ENCODE results near the gene MTARC2. TPM values are rescaled to one million over a fixed set of nuclear protein-coding genes. Genes with fewer than 3 reads are reported as not detected.
A peak's percentile ranks its signal among the peaks of the same experiment; 100 is the strongest.

The MTARC2 gene
- total and polyA plus RNA-seq, 7 donors, result 4.1 to 12.4 (median 8.8) TPM

GRCh38 chr1:220818421-220819173, 70.5 kb downstream of the MTARC2 start:
- Histone ChIP-seq H3K27ac (peak overlapping the region; percentile 15), H3K4me3 (no peak overlapping the region), H3K9me3 (no peaks in the 10 kb centered on the region), H3K36me3 (ENCODE audit: insufficient read depth in 1 of 2, low read depth in 1 of 2) (peaks cover 0 to 14% of the 10 kb centered on the region in 2 donors), H3K4me1 (no peaks in the 10 kb centered on the region), H3K27me3 (ENCODE audit: insufficient read depth in 3 of 3, low read length in 2 of 3) (no peaks in the 10 kb centered on the region)
- WGBS, 3 donors, result 29 to 52% (median 45%) methylated on average over 14 of the region's 14 CpGs
- TF ChIP-seq CTCF (IDR thresholded peaks at IDR 0.05), result no peak
- ATAC-seq, result peak; percentile 44 to 83 (median 72)
- intact Hi-C loops (cut with DNase I), result no loop called here
- peak in 1 of 2 donors; percentile 40 for DNase-seq

- ATAC-seq, result peak in 2 of 4 donors; percentile 61 to 75
- 33 to 48% (median 35%) methylated on average over 1 of the region's 1 CpG for WGBS, 3 donors
- Histone ChIP-seq H3K9me3 (no peaks in the 10 kb centered on the region), H3K4me3 (no peak overlapping the region), H3K27ac (no peak overlapping the region), H3K27me3 (ENCODE audit: insufficient read depth in 3 of 3, low read length in 2 of 3) (no peaks in the 10 kb centered on the region), H3K4me1 (no peaks in the 10 kb centered on the region), H3K36me3 (ENCODE audit: insufficient read depth in 1 of 2, low read depth in 1 of 2) (peaks cover 0 to 14% of the 10 kb centered on the region in 2 donors)
- no peak for TF ChIP-seq CTCF (IDR thresholded peaks at IDR 0.05)
- DNase-seq, result peak in 1 of 2 donors; percentile 30
- intact Hi-C loops (cut with DNase I), result no loop called here
Measured at GRCh38 chr1:220819467-220820026, 71.4 kb downstream of the MTARC2 start.

GRCh38 chr1:220824031-220824989, 76.2 kb downstream of the MTARC2 start:
- H3K9me3 ChIP-seq, result no peaks in the 10 kb centered on the region
- no peaks in the 10 kb centered on the region for H3K36me3 ChIP-seq (ENCODE audit: insufficient read depth in 1 of 2, low read depth in 1 of 2)
- ATAC-seq, result no peak
- 85 to 87% (median 86%) methylated on average over 9 of the region's 9 CpGs for WGBS, 3 donors
- intact Hi-C loops (cut with DNase I), result no loop called here
- DNase-seq, result no peak
- no peak for TF ChIP-seq CTCF (IDR thresholded peaks at IDR 0.05)
- H3K4me3 ChIP-seq, result no peak overlapping the region
- no peaks in the 10 kb centered on the region for H3K27me3 ChIP-seq (ENCODE audit: insufficient read depth in 3 of 3, low read length in 2 of 3)
- no peaks in the 10 kb centered on the region for H3K4me1 ChIP-seq
- no peak overlapping the region for H3K27ac ChIP-seq

- Histone ChIP-seq H3K27me3 (ENCODE audit: insufficient read depth in 3 of 3, low read length in 2 of 3) (no peaks in the 10 kb centered on the region), H3K9me3 (no peaks in the 10 kb centered on the region), H3K36me3 (ENCODE audit: insufficient read depth in 1 of 2, low read depth in 1 of 2) (no peaks in the 10 kb centered on the region), H3K27ac (no peak overlapping the region), H3K4me3 (no peak overlapping the region), H3K4me1 (no peaks in the 10 kb centered on the region)
- DNase-seq, result no peak
- ATAC-seq, result no peak
- no peak for TF ChIP-seq CTCF (IDR thresholded peaks at IDR 0.05)
- 53 to 65% (median 64%) methylated on average over 6 of the region's 6 CpGs for WGBS, 3 donors
- intact Hi-C loops (cut with DNase I), result no loop called here
Measured at GRCh38 chr1:220825819-220826551, 77.9 kb downstream of the MTARC2 start.
